ENCODE measurements around the gene STEAP1. TPM values are rescaled to one million over a fixed set of nuclear protein-coding genes. Genes with fewer than 3 reads are reported as not detected.

The STEAP1 gene
- total RNA-seq, 3 donors from 2014 or later (not counting 1 experiment from before 2014, with no cell fraction given): not detected

GRCh38 chr7:90187507-90188050 is 33.3 kb downstream of the STEAP1 start:
- no peak overlapping the region for H3K27ac ChIP-seq (ENCODE audit: low read length)
- H3K9me3 Mint-ChIP-seq: no peaks in the 10 kb centered on the region
- no peak for TF ChIP-seq CTCF (IDR thresholded peaks at IDR 0.05)
- H3K9me3 ChIP-seq (ENCODE audit: control insufficient read depth, insufficient read depth, low read length): peaks cover 9% of the 10 kb centered on the region
- H3K27ac Mint-ChIP-seq: no peak overlapping the region
- intact Hi-C loops (cut with micrococcal nuclease): no loop called here
- H3K36me3 Mint-ChIP-seq: no peaks in the 10 kb centered on the region
- H3K36me3 ChIP-seq (ENCODE audit: control insufficient read depth, insufficient read depth, low read length): no peaks in the 10 kb centered on the region
- H3K27me3 Mint-ChIP-seq (ENCODE audit: low read depth in 2 of 2): no peaks in the 10 kb centered on the region
- H3K4me3 Mint-ChIP-seq: no peak overlapping the region
- no peaks in the 10 kb centered on the region for H3K27me3 ChIP-seq (ENCODE audit: control insufficient read depth, insufficient read depth, low read length)
- no peak overlapping the region for H3K4me3 ChIP-seq (ENCODE audit: low read length)
- ATAC-seq: no peak
- H3K4me1 ChIP-seq (ENCODE audit: control insufficient read depth, insufficient read depth, low read length): no peaks in the 10 kb centered on the region
- DNase-seq: no peak
- no peaks in the 10 kb centered on the region for H3K4me1 Mint-ChIP-seq

- 17% methylated on average over 2 of the region's 2 CpGs for WGBS (ENCODE audit: insufficient coverage)
- ATAC-seq (no peak), DNase-seq (no peak)
- Histone ChIP-seq H3K27ac (ENCODE audit: low read length) (no peak overlapping the region), H3K4me3 (ENCODE audit: low read length) (no peak overlapping the region), H3K9me3 (ENCODE audit: control insufficient read depth, insufficient read depth, low read length) (peaks cover 11% of the 10 kb centered on the region), H3K4me1 (ENCODE audit: control insufficient read depth, insufficient read depth, low read length) (no peaks in the 10 kb centered on the region), H3K27me3 (ENCODE audit: control insufficient read depth, insufficient read depth, low read length) (no peaks in the 10 kb centered on the region), H3K36me3 (ENCODE audit: control insufficient read depth, insufficient read depth, low read length) (no peaks in the 10 kb centered on the region)
- Mint-ChIP-seq H3K27me3 (ENCODE audit: low read depth in 2 of 2) (no peaks in the 10 kb centered on the region), H3K27ac (no peak overlapping the region), H3K4me3 (no peak overlapping the region), H3K36me3 (no peaks in the 10 kb centered on the region), H3K9me3 (no peaks in the 10 kb centered on the region), H3K4me1 (no peaks in the 10 kb centered on the region)
- no peak for TF ChIP-seq CTCF (IDR thresholded peaks at IDR 0.05)
- intact Hi-C loops (cut with micrococcal nuclease): no loop called here
These were observed 34.0 kb downstream of the STEAP1 start for GRCh38 chr7:90188281-90188680.

- no peaks in the 10 kb centered on the region for H3K4me1 Mint-ChIP-seq
- no peaks in the 10 kb centered on the region for H3K27me3 ChIP-seq (ENCODE audit: control insufficient read depth, insufficient read depth, low read length)
- H3K4me3 Mint-ChIP-seq: no peak overlapping the region
- no peak overlapping the region for H3K27ac Mint-ChIP-seq
- H3K9me3 ChIP-seq (ENCODE audit: control insufficient read depth, insufficient read depth, low read length): peaks cover 11% of the 10 kb centered on the region
- no peak overlapping the region for H3K4me3 ChIP-seq (ENCODE audit: low read length)
- intact Hi-C loops (cut with micrococcal nuclease): no loop called here
- H3K36me3 Mint-ChIP-seq: no peaks in the 10 kb centered on the region
- H3K27ac ChIP-seq (ENCODE audit: low read length): no peak overlapping the region
- TF ChIP-seq CTCF (IDR thresholded peaks at IDR 0.05): no peak
- no peak for ATAC-seq
- peaks cover 0 to 2% of the 10 kb centered on the region in 2 donors for H3K9me3 Mint-ChIP-seq
- no peaks in the 10 kb centered on the region for H3K27me3 Mint-ChIP-seq (ENCODE audit: low read depth in 2 of 2)
- no peak for DNase-seq
- H3K36me3 ChIP-seq (ENCODE audit: control insufficient read depth, insufficient read depth, low read length): no peaks in the 10 kb centered on the region
- H3K4me1 ChIP-seq (ENCODE audit: control insufficient read depth, insufficient read depth, low read length): no peaks in the 10 kb centered on the region
These were observed 36.7 kb downstream of the STEAP1 start for GRCh38 chr7:90190995-90191394.

- peaks cover 0 to 4% of the 10 kb centered on the region in 2 donors for H3K9me3 Mint-ChIP-seq
- ATAC-seq (no peak), DNase-seq (no peak)
- no peaks in the 10 kb centered on the region for H3K4me1 Mint-ChIP-seq
- no peak overlapping the region for H3K27ac Mint-ChIP-seq
- no peak overlapping the region for H3K4me3 Mint-ChIP-seq
- Histone ChIP-seq H3K27ac (ENCODE audit: low read length) (no peak overlapping the region), H3K9me3 (ENCODE audit: control insufficient read depth, insufficient read depth, low read length) (peaks cover 11% of the 10 kb centered on the region), H3K36me3 (ENCODE audit: control insufficient read depth, insufficient read depth, low read length) (no peaks in the 10 kb centered on the region), H3K4me1 (ENCODE audit: control insufficient read depth, insufficient read depth, low read length) (no peaks in the 10 kb centered on the region), H3K27me3 (ENCODE audit: control insufficient read depth, insufficient read depth, low read length) (no peaks in the 10 kb centered on the region), H3K4me3 (ENCODE audit: low read length) (no peak overlapping the region)
- WGBS (ENCODE audit: insufficient coverage): 100% methylated on average over 1 of the region's 1 CpG
- intact Hi-C loops (cut with micrococcal nuclease): no loop called here
- H3K36me3 Mint-ChIP-seq: no peaks in the 10 kb centered on the region
- no peak for TF ChIP-seq CTCF (IDR thresholded peaks at IDR 0.05)
- no peaks in the 10 kb centered on the region for H3K27me3 Mint-ChIP-seq (ENCODE audit: low read depth in 2 of 2)
These were observed 37.4 kb downstream of the STEAP1 start for GRCh38 chr7:90191648-90192047.

Data from natural killer cell (primary cell).